Neural cell (in vitro differentiated cells): ENCODE measurements around the gene LYPLA2. TPM values are rescaled to one million over a fixed set of nuclear protein-coding genes. Genes with fewer than 3 reads are reported as not detected.

ENCODE experiments used
- H2AFZ ChIP-seq: fragments of 200-600, 300-800 bp; sonication (generic), shearing (Covaris generic); 2 replicates; pipeline ENCODE4 v1.6.0; 2014; ENCODE audit warnings: low read depth, mild to moderate bottlenecking, antibody characterized with exemption, low read length, moderate library complexity
- H3F3A ChIP-seq: fragments of 200-600 bp; shearing (Covaris generic); 2 replicates; pipeline ENCODE4 v1.6.1; 2016; ENCODE audit warnings: mild to moderate bottlenecking, moderate library complexity, mixed read lengths, antibody characterized with exemption, low read length; ENCODE audit not compliant: insufficient read depth, poor library complexity, severe bottlenecking
- H3K27ac ChIP-seq: fragments of 200-600, 300-800 bp; sonication (generic), shearing (Covaris generic); 2 replicates; pipeline ENCODE4 v1.5.1; 2014; ENCODE audit warnings: mild to moderate bottlenecking, low read length, moderate library complexity
- H3K27me3 ChIP-seq: fragments of 300-800, 200-600 bp; sonication (generic), shearing (Covaris generic); 2 replicates; pipeline ENCODE4 v1.6.0; 2014; ENCODE audit warnings: mild to moderate bottlenecking, low read depth, low read length, moderate library complexity; ENCODE audit not compliant: insufficient read depth
- H3K36me3 ChIP-seq: fragments of 300-800, 200-600 bp; sonication (generic), shearing (Covaris generic); 2 replicates; pipeline ENCODE4 v1.5.1; 2014; ENCODE audit warnings: mild to moderate bottlenecking, antibody characterized with exemption, low read length, moderate library complexity; ENCODE audit not compliant: insufficient read depth
- H3K4me2 ChIP-seq: fragments of 300-800, 200-600 bp; sonication (generic), shearing (Covaris generic); 2 replicates; pipeline ENCODE4 v1.6.0; 2014; ENCODE audit warnings: mild to moderate bottlenecking, low read length
- H3K4me3 ChIP-seq: fragments of 300-800, 200-600 bp; sonication (generic), shearing (Covaris generic); 2 replicates; pipeline ENCODE4 v1.5.1; 2014; ENCODE audit warnings: mild to moderate bottlenecking, low read length, moderate library complexity
- H3K79me2 ChIP-seq: fragments of 200-600 bp; shearing (Covaris generic); replicated peaks from 2 replicates; pipeline ENCODE4 v1.6.0; 2014; ENCODE audit warnings: mild to moderate bottlenecking, low read length, moderate library complexity; ENCODE audit not compliant: insufficient read depth
- H3K9ac ChIP-seq: fragments of 300-800, 200-600 bp; sonication (generic), shearing (Covaris generic); 2 replicates; pipeline ENCODE4 v1.6.1; 2016; ENCODE audit warnings: mild to moderate bottlenecking, low read length, mixed read lengths
- H3K9me2 ChIP-seq: fragments of 200-600 bp; shearing (Covaris generic); 2 replicates; pipeline ENCODE4 v1.6.1; 2016; ENCODE audit warnings: mild to moderate bottlenecking, low read length, mixed read lengths; ENCODE audit not compliant: insufficient read depth
- H3K9me3 ChIP-seq: fragments of 200-600, 300-800 bp; sonication (generic), shearing (Covaris generic); 2 replicates; pipeline ENCODE4 v1.6.1; 2016; ENCODE audit warnings: mild to moderate bottlenecking, mixed run types, low read length, moderate library complexity, mixed read lengths
- H4K20me1 ChIP-seq: fragments of 200-600 bp; shearing (Covaris generic); 2 replicates; pipeline ENCODE4 v1.6.1; 2016; ENCODE audit warnings: mild to moderate bottlenecking, mixed run types; ENCODE audit not compliant: insufficient read depth
- EP300 ChIP-seq: fragments of 450-650 bp; conservative IDR thresholded peaks from 2 replicates; pipeline ENCODE4 v1.6.1; 2014; ENCODE audit warnings: antibody characterized with exemption, mild to moderate bottlenecking, moderate library complexity; ENCODE audit not compliant: poor library complexity, severe bottlenecking
- EZH2 ChIP-seq: fragments of 200-600, 300-800 bp; shearing (Covaris generic), sonication (generic); IDR thresholded peaks from 2 replicates; pipeline ENCODE4 v1.6.1; 2014; ENCODE audit warnings: antibody characterized with exemption, low read length, borderline replicate concordance, mild to moderate bottlenecking; ENCODE audit not compliant: insufficient read depth, poor library complexity, severe bottlenecking
- MXI1 ChIP-seq: fragments of 450-650 bp; conservative IDR thresholded peaks from 2 replicates; pipeline ENCODE4 v1.6.1; 2014; ENCODE audit warnings: antibody characterized with exemption, mild to moderate bottlenecking; ENCODE audit not compliant: poor library complexity, severe bottlenecking
- POLR2AphosphoS5 ChIP-seq: IDR thresholded peaks from 2 replicates; pipeline ENCODE4 v1.6.1; 2012
- RAD21 ChIP-seq: fragments of 450-650 bp; conservative IDR thresholded peaks from 2 replicates; pipeline ENCODE4 v1.6.1; 2014; ENCODE audit warnings: antibody characterized with exemption, mild to moderate bottlenecking, moderate library complexity
- SMC3 ChIP-seq: fragments of 450-650 bp; conservative IDR thresholded peaks from 2 replicates; pipeline ENCODE4 v1.6.1; 2014; ENCODE audit warnings: antibody characterized with exemption, mild to moderate bottlenecking, moderate library complexity; ENCODE audit not compliant: poor library complexity
- TAF1 ChIP-seq: IDR thresholded peaks from 2 replicates; pipeline ENCODE4 v1.6.1; 2012; ENCODE audit warnings: low read depth
- polyA plus RNA-seq: library from polyadenylated mRNA; depleted of rRNA; stranded (reverse); fragments of >200 nt; gene quantifications from 2 replicates; pipeline ENCODE4 v1.2.3, GENCODE V29; 2014
- TF ChIP-seq, protein P1 (sequence below): IDR thresholded peaks from 2 replicates; pipeline ENCODE4 v1.6.1; 2012; ENCODE audit warnings: borderline replicate concordance
- TF ChIP-seq, protein P2 (sequence below): fragments of 450-650 bp; IDR thresholded peaks from 2 replicates; pipeline ENCODE4 v1.5.1; 2014; ENCODE audit warnings: antibody characterized with exemption, mild to moderate bottlenecking, moderate library complexity; ENCODE audit not compliant: poor library complexity, severe bottlenecking

Gene LYPLA2
- polyA plus RNA-seq, 1 donor from 2014 or later: 107 TPM

DNA sequence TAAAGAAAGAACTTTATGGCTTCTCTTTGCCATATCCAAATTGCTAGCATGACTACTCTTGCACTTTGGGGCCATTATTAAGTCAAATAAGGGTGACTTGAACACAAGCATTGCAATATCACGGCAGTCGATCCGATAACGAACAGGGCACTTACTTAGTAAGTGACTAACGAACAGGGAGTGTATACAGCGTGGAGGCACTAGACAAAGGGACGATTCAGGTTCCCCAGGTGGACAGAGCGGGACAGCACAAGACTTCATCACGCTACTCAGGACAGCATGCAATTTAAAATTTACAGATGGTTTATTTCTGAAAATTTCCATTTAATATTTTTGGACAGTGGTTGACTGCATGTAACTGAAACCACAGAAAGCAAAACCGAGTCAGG lies 18.1 kb upstream of the LYPLA2 start:
- Histone ChIP-seq H3K27me3 (no peaks in the 10 kb centered on the region), H3F3A (no peaks in the 10 kb centered on the region), H3K4me2 (no peak overlapping the region), H3K9ac (no peak overlapping the region), H3K4me3 (no peak overlapping the region), H3K9me2 (no peaks in the 10 kb centered on the region), H2AFZ (no peak overlapping the region), H3K79me2 (no peaks in the 10 kb centered on the region), H3K27ac (no peak overlapping the region), H3K9me3 (no peaks in the 10 kb centered on the region), H4K20me1 (no peaks in the 10 kb centered on the region), H3K36me3 (no peaks in the 10 kb centered on the region)
- no peak for TF ChIP-seq MXI1
- TF ChIP-seq EP300: no peak
- no peak for TF ChIP-seq TAF1
- TF ChIP-seq, protein P1, sequence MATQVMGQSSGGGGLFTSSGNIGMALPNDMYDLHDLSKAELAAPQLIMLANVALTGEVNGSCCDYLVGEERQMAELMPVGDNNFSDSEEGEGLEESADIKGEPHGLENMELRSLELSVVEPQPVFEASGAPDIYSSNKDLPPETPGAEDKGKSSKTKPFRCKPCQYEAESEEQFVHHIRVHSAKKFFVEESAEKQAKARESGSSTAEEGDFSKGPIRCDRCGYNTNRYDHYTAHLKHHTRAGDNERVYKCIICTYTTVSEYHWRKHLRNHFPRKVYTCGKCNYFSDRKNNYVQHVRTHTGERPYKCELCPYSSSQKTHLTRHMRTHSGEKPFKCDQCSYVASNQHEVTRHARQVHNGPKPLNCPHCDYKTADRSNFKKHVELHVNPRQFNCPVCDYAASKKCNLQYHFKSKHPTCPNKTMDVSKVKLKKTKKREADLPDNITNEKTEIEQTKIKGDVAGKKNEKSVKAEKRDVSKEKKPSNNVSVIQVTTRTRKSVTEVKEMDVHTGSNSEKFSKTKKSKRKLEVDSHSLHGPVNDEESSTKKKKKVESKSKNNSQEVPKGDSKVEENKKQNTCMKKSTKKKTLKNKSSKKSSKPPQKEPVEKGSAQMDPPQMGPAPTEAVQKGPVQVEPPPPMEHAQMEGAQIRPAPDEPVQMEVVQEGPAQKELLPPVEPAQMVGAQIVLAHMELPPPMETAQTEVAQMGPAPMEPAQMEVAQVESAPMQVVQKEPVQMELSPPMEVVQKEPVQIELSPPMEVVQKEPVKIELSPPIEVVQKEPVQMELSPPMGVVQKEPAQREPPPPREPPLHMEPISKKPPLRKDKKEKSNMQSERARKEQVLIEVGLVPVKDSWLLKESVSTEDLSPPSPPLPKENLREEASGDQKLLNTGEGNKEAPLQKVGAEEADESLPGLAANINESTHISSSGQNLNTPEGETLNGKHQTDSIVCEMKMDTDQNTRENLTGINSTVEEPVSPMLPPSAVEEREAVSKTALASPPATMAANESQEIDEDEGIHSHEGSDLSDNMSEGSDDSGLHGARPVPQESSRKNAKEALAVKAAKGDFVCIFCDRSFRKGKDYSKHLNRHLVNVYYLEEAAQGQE: no peak
- TF ChIP-seq, protein P2, sequence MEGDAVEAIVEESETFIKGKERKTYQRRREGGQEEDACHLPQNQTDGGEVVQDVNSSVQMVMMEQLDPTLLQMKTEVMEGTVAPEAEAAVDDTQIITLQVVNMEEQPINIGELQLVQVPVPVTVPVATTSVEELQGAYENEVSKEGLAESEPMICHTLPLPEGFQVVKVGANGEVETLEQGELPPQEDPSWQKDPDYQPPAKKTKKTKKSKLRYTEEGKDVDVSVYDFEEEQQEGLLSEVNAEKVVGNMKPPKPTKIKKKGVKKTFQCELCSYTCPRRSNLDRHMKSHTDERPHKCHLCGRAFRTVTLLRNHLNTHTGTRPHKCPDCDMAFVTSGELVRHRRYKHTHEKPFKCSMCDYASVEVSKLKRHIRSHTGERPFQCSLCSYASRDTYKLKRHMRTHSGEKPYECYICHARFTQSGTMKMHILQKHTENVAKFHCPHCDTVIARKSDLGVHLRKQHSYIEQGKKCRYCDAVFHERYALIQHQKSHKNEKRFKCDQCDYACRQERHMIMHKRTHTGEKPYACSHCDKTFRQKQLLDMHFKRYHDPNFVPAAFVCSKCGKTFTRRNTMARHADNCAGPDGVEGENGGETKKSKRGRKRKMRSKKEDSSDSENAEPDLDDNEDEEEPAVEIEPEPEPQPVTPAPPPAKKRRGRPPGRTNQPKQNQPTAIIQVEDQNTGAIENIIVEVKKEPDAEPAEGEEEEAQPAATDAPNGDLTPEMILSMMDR: no peak
- TF ChIP-seq POLR2AphosphoS5: no peak
- TF ChIP-seq SMC3: no peak
- no peak for TF ChIP-seq RAD21
- no peak for TF ChIP-seq EZH2

DNA sequence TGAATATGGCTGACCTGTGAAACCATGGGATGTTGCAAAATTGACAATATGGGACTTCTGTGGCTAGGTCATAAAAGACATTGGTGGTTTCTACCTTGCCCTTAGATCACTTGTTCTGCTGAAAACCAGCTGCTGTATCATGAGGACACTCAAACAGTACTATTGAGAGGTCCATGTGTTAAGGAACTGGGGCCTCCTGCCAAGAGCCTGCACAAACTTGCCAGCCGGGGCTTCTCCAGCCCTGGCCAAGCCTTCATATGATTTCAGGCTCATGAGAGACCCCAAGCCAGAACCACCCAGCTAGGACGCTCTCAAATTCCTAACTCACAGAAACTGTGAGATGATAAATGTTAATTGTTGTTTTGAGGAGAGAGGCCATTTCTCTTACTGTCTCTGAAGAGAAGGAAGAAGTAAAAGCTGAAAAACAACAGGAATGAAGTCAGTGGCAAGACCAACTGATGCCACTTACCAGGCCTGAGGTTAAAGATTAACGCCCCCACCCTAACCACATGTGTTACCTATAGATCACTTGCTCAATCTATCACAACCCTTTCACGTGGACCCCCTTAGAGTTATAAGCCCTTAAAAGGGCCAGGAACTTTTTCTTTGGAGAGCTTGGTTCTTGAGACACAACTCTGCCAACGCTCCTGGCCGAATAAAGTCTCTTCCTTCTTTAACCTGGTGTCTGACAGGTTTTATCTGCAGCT lies 16.6 kb upstream of the LYPLA2 start:
- H3K36me3 ChIP-seq: no peaks in the 10 kb centered on the region

More for the DNA sequence above, 16.6 kb upstream of the LYPLA2 start:
- no peak overlapping the region for H2AFZ ChIP-seq
- TF ChIP-seq EP300 (no peak), SMC3 (no peak)
- H3K27me3 ChIP-seq: no peaks in the 10 kb centered on the region
- H3K9ac ChIP-seq: no peak overlapping the region
- no peaks in the 10 kb centered on the region for H3K9me2 ChIP-seq
- no peak overlapping the region for H3K4me3 ChIP-seq
- peaks cover 8% of the 10 kb centered on the region for H3K79me2 ChIP-seq
- no peaks in the 10 kb centered on the region for H3K9me3 ChIP-seq
- H3K27ac ChIP-seq: no peak overlapping the region
- no peaks in the 10 kb centered on the region for H3F3A ChIP-seq
- no peaks in the 10 kb centered on the region for H4K20me1 ChIP-seq
- H3K4me2 ChIP-seq: no peak overlapping the region
